Activated naive CD8-positive, alpha-beta T cell treated with anti-CD3 and anti-CD28 coated beads, Interleukin-2, amount 50 U/mL, for 16 hours (primary cell): ENCODE measurements around the gene SUPT3H.

Experiments
- DNase-seq: peaks from one replicate; pipeline ENCODE4 v3.0.0-alpha.2; 2020; ENCODE audit warnings: low read depth, low spot score

Gene SUPT3H

DNA sequence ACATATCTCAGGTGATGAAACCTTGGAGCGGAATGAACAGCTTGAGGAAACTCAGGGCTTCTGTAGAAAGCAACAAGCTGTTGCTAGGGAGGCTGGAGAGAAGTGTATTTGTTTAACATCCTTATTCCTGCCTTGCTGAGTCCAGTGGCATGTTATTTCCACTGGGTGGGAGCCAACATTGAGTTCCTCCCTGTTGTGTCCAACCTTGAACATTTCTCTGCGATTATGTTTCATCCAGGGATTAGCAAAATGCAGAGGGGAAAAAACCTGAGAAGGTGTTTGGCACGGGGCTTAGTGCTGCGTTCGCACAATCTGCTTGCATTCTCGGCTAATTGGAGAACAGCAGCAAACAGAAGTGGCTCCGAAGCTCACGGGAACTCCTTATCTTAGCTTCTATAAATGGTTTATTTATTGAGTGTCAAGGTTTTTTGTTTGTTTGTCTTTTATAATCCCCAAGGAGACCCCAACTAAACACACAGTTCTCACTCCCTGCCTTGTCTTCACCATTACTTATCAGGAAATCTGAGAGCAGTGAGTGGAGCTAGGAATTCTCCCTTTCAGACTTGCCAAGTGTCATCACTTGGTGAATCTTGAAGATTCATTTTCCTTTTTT is 577.5 kb downstream of the SUPT3H start:
- DNase-seq = no peak

GRCh38 chr6:44797746-44798145 is 580.0 kb downstream of the SUPT3H start:
- DNase-seq = no peak

GRCh38 chr6:44795326-44795725 is 582.4 kb downstream of the SUPT3H start:
- no peak for DNase-seq

DNA sequence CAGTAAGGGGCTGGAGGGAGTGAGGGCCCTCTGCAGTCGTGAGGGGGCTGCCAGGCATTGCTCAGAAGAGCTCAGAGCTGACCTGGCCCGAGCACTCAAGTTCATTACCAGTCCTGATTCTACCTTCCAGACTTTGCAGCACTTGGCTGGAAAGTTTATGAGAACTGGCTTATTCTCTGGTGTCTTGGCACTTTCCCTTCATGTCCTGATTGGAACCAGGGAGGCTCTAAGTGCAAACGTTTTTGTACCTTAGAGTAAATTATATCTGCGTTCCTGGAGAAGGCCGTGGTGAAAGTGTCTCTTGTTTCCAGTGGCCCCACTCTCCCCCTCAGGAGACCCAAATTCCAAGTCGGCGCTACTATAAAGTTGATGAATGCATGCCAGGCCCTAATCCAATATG is 587.9 kb downstream of the SUPT3H start:
- DNase-seq = no peak

DNA sequence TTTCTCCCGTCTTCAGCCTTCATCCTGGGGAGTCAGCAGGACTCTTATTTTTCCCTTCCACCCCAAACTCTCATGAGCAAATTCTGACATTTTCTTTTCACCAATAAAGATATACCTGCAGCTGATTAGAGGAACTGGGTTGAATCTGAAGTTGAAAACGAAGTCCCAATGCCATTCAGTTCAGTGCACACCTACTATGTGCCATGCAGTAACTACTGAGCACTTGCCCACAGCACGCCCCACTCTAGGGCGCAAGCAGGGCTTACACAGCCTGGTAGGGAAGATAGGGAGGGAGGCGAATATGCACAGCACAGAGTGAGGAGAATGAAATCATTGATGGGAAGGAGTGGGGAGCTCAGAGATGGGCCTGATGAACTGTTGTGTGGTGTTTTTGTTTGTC is 588.7 kb downstream of the SUPT3H start:
- DNase-seq = no peak

- DNase-seq = no peak
Observed at GRCh38 chr6:44788387-44788981, 589.2 kb downstream of the SUPT3H start.

GRCh38 chr6:44787254-44787834 is 590.4 kb downstream of the SUPT3H start:
- no peak for DNase-seq

- DNase-seq = no peak
Observed at GRCh38 chr6:44785130-44785529, 592.6 kb downstream of the SUPT3H start.

GRCh38 chr6:44784195-44784594 is 593.5 kb downstream of the SUPT3H start:
- DNase-seq = no peak

DNA sequence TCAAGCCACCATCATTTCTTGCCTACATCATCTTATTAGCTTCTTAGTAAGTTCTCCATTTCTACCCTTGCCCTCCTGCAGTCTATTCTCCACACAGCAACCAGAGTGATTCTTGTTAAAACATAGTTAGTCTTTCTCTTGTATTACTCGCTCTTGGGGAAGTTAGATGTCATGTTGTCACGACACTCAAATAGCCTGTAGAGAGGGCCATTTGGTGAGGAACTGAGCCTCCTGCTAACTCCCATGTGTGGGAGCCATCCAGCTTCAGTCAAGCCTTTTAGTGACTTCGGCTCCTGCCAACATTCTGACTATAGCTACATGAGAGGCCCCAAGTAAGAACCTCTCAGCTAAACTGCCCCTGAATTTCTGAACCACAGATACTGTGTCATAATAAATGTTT is 594.8 kb downstream of the SUPT3H start:
- no peak for DNase-seq

DNA sequence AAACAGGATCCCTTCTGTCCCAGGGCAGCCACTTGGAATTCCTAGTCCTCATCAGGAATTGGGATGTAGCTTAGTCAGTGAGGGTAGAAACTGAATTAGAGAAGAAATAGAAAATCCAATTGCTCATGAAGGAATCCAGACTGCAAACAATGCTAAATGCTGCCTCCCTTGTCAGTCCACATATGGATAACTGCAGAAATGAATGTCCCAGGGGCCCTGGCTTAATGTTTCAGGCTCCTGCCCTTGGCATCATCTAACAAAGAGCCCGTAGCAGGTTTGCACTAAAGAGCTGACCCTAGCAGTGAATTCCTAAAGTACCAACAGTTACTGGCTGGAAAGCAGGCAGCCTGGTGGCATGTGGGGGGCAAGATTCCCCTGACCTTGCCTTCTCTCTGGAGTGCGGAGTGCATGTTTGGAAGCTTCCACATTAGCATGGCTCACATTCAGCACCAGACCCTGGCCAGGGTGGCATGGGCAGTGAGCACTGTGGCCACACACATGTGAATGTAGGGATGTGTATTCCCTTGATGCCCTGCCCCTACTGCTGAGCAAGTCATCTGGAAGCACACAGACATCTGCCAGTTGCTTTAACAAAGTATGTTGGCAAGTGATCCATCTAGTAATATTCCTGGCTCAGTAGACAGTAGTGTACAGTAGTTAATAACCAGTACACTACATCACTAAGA is 595.7 kb downstream of the SUPT3H start:
- no peak for DNase-seq

DNA sequence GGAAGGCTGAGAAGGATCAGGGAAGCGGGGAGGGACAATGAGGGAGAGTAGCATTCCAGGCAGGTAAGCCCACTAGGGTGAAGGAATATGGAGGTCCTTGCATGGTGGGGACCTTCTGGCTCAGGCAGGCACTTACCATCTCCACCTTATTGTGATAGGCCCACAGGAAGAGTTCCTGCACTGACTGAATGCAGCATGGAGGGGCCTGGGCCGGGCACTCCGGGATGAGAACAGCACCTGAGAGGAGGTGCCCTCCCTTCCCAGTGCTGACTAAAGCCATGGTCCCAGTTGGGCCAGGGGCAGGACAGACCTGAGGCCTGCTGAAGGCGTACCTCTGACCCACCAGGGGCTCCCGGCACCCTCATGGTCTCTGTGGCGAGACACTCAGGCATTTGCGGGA is 597.6 kb downstream of the SUPT3H start:
- DNase-seq = no peak

DNA sequence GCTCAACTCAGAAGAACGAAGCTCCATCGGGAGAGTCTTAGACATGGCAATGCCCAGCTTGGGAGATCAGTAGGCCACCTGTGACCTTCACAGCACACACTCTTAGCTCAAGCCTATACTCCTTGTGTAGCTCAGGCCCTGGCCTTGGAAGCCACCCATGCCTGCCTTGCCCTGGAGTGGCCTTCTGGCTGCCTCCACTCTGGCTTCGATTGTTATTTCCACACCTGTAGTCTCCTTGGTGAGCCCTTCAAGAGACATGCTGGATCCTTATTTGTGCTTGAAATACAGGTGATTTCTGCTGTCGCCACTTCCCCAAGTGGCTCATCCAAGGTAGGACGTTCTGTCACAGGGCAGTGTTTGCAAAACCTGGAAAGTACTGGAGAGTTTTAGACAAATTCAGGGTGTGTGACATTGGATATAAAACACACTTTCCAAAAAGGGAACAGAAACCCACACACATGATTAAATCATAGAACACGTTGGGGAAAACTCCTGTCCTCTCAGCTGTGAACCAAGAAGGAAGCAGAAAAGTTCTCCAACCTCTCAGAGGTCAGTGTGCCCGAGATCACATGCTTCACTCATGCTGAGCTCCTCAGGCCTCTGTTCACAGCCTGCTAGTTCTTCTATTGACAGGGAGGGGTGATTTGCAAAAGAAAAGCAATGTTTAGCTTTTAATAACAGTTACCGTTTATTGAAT is 598.5 kb downstream of the SUPT3H start:
- DNase-seq = no peak
